Left ventricle myocardium inferior (tissue), 1 donor: ENCODE measurements around the gene MYBPC3. TPM values are rescaled to one million over a fixed set of nuclear protein-coding genes. Genes with fewer than 3 reads are reported as not detected.

Experiments
- DNase-seq: peaks from one replicate; pipeline ENCODE4 v3.0.0-alpha.2; 2020
- H3K27ac ChIP-seq: fragments of 200-600 bp; replicated peaks from 2 replicates; pipeline ENCODE4 v1.8.0; 2021
- H3K27me3 ChIP-seq: fragments of 200-600 bp; 2 replicates; pipeline ENCODE4 v1.8.0; 2021; ENCODE audit warnings: low read depth
- H3K36me3 ChIP-seq: fragments of 200-600 bp; 2 replicates; pipeline ENCODE4 v1.8.0; 2021
- H3K4me1 ChIP-seq: fragments of 200-600 bp; 2 replicates; pipeline ENCODE4 v1.8.0; 2021
- H3K4me3 ChIP-seq: fragments of 200-600 bp; 2 replicates; pipeline ENCODE4 v1.8.0; 2021; ENCODE audit warnings: mild to moderate bottlenecking, moderate library complexity
- H3K9me3 ChIP-seq: fragments of 200-600 bp; replicated peaks from 2 replicates; pipeline ENCODE4 v1.8.0; 2021
- CTCF ChIP-seq: fragments of 200-600 bp; IDR thresholded peaks from 2 replicates; pipeline ENCODE4 v1.8.0; 2021; ENCODE audit warnings: antibody characterized with exemption, mild to moderate bottlenecking, borderline replicate concordance
- intact Hi-C: fragments of 100-400 bp; cut with micrococcal nuclease; formaldehyde crosslinking; loops from one replicate; pipeline ENCODE4 v1.11.0; 2022
- microRNA-seq: library from miRNA; unstranded; fragments of <30 nt; microRNA quantifications from one replicate; pipeline ENCODE4 v1.2.0, GENCODE V29; 2020
- total RNA-seq: library from RNA; stranded (reverse); fragmentation: NEBNext Ultra II Directional; extraction: Animal tissue kit (Norgen Biotek cat#: 25700); gene quantifications from one replicate; pipeline ENCODE4 v1.2.1, GENCODE V29; 2021
- donor health status: DM: no; HTN: yes; CAD: no; lungs with severe emphysema.

The MYBPC3 gene
- total RNA-seq, 1 donor from 2014 or later: 2,538 TPM

GRCh38 chr11:47282462-47282861 lies 70.0 kb downstream of the MYBPC3 start:
- Histone ChIP-seq H3K9me3 (no peaks in the 10 kb centered on the region), H3K4me1 (peaks cover 64% of the 10 kb centered on the region), H3K27ac (peak overlapping the region; percentile 6), H3K4me3 (no peak overlapping the region), H3K27me3 (no peaks in the 10 kb centered on the region), H3K36me3 (peaks cover 100% of the 10 kb centered on the region)
- intact Hi-C loops: no loop called here
- DNase-seq: no peak
- no peak for TF ChIP-seq CTCF

Small RNA genes within 50 kb of the gene (microRNA-seq; reads per million reads assigned to microRNA genes)
- gene MIR4487: not detected

Other genes with a start within 250 kb of the MYBPC3 start
- gene ARFGAP2, start 175.8 kb downstream of the MYBPC3 start, total RNA-seq: 47.8 TPM
- gene PACSIN3, start 166.3 kb downstream of the MYBPC3 start, total RNA-seq: 198 TPM
- 8.7 TPM for gene DDB2, start 137.7 kb downstream of the MYBPC3 start, total RNA-seq
- 17.7 TPM for gene ACP2, start 103.9 kb downstream of the MYBPC3 start, total RNA-seq
- 11.7 TPM for gene NR1H3, start 94.7 kb downstream of the MYBPC3 start, total RNA-seq
- gene MADD, start 82.6 kb downstream of the MYBPC3 start, total RNA-seq: 40.9 TPM
- gene SPI1, start 25.8 kb upstream of the MYBPC3 start, total RNA-seq: 8.3 TPM
- gene SLC39A13, start 55.9 kb upstream of the MYBPC3 start, total RNA-seq: 36.5 TPM
- gene PSMC3, start 73.7 kb upstream of the MYBPC3 start, total RNA-seq: 146 TPM
- gene RAPSN, start 96.4 kb upstream of the MYBPC3 start, total RNA-seq: 2.2 TPM
- 88.6 TPM for gene CELF1, start 200.4 kb upstream of the MYBPC3 start, total RNA-seq
- gene PTPMT1, start 212.9 kb upstream of the MYBPC3 start, total RNA-seq: 23.6 TPM
- 14.2 TPM for gene KBTBD4, start 226.3 kb upstream of the MYBPC3 start, total RNA-seq
- gene NDUFS3, start 226.4 kb upstream of the MYBPC3 start, total RNA-seq: 296 TPM
- 0.22 TPM for gene FAM180B, start 234.0 kb upstream of the MYBPC3 start, total RNA-seq
- gene C1QTNF4, start 241.7 kb upstream of the MYBPC3 start, total RNA-seq: 0.58 TPM